ENCODE measurements around the gene PLXNB2. TPM values are rescaled to one million over a fixed set of nuclear protein-coding genes. Genes with fewer than 3 reads are reported as not detected.

Gene PLXNB2
- total and polyA plus RNA-seq, 2 of the 4 experiments (the other 2 are of a cell fraction), result 73.1 to 202 TPM

DNA sequence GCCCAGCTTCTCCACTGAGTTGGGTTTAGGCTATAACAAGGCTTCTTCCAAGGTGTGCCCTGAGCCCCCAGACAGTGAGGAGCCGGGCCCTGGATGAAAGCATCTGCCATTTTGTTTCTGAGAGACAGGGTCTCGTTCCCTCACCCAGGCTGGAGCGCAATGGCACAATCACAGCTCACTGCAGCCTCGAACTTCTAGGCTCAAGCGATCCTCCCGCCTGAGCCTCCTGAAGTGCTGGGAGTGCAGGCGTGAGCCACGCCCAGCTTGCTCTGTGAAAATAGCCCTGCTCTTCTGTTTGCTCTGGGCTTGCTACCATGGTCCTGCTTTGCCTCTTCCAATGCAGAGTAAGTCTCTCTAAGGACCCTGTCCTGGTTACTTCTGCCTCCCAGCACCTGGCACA is 12.7 kb upstream of the PLXNB2 start:
- Histone ChIP-seq H3K4me1 (ENCODE audit: control insufficient read depth, insufficient read depth, low read length) (no peaks in the 10 kb centered on the region), H3K9me3 (ENCODE audit: control insufficient read depth, insufficient read depth, low read length) (no peaks in the 10 kb centered on the region), H3K23ac (ENCODE audit: low read depth, low read length) (no peak overlapping the region), H2BK20ac (ENCODE audit: low read depth, low read length) (no peak overlapping the region), H2BK120ac (ENCODE audit: low read depth, low read length) (no peak overlapping the region), H3K4me2 (ENCODE audit: low read depth, low read length) (no peak overlapping the region), H3K14ac (replicated peaks; ENCODE audit: low read depth, low read length) (no peak overlapping the region), H3K27ac (ENCODE audit: insufficient read depth, low read length) (no peak overlapping the region), H3K4ac (ENCODE audit: low read depth, low read length) (no peak overlapping the region), H3K9ac (ENCODE audit: low read depth, low read length) (no peak overlapping the region), H4K5ac (ENCODE audit: low read depth, low read length) (no peak overlapping the region), H3K4me3 (ENCODE audit: insufficient read depth, low read depth, low read length) (no peak overlapping the region), H2AFZ (replicated peaks; ENCODE audit: low read length, poor library complexity) (no peak overlapping the region), H2AK9ac (replicated peaks; ENCODE audit: low read depth, low read length, poor library complexity) (no peak overlapping the region), H4K8ac (ENCODE audit: low read depth in 2 of 2, low read length in 2 of 2) (no peak overlapping the region), H3K36me3 (ENCODE audit: control insufficient read depth, insufficient read depth, low read length) (no peaks in the 10 kb centered on the region), H4K91ac (ENCODE audit: insufficient read depth, low read depth, low read length) (no peak overlapping the region), H2BK15ac (ENCODE audit: low read depth, low read length) (no peak overlapping the region), H3K79me1 (ENCODE audit: low read depth in 1 of 2, low read length in 2 of 2) (no peaks in the 10 kb centered on the region), H3K18ac (ENCODE audit: low read depth, low read length) (no peak overlapping the region), H4K20me1 (ENCODE audit: insufficient read depth, low read length) (no peaks in the 10 kb centered on the region), H2BK5ac (ENCODE audit: low read depth, low read length, poor library complexity, severe bottlenecking) (no peak overlapping the region), H3K9me1 (ENCODE audit: insufficient read depth, low read length) (no peaks in the 10 kb centered on the region), H3K56ac (ENCODE audit: extremely low read depth, insufficient read depth, low read length) (no peak overlapping the region), H3K27me3 (ENCODE audit: control insufficient read depth, insufficient read depth, low read length) (peaks cover 3% of the 10 kb centered on the region; the same call in 1 of the 2 replicates), H2AK5ac (ENCODE audit: low read depth, low read length) (no peak overlapping the region)
- DNase-seq (no peak), ATAC-seq (ENCODE audit: low read depth) (no peak)
- POLR2A ChIA-PET (ENCODE audit: unreplicated experiment), result interaction anchor here (1.0 kb wide), 1 partner anchor 12 kb away, joined by 4 read pairs; no protein-coding TSS in a partner anchor
- no peak for TF ChIP-seq CTCF (conservative IDR thresholded peaks at IDR 0.05; ENCODE audit: low read depth, low read length)
- TF ChIP-seq, protein P1, sequence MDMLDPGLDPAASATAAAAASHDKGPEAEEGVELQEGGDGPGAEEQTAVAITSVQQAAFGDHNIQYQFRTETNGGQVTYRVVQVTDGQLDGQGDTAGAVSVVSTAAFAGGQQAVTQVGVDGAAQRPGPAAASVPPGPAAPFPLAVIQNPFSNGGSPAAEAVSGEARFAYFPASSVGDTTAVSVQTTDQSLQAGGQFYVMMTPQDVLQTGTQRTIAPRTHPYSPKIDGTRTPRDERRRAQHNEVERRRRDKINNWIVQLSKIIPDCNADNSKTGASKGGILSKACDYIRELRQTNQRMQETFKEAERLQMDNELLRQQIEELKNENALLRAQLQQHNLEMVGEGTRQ (IDR thresholded peaks at IDR 0.05; ENCODE audit: low read depth, low read length), result no peak
- no peak for TF ChIP-seq NFE2L2 (IDR thresholded peaks at IDR 0.05; ENCODE audit: low read depth, low read length)
- TF ChIP-seq MAFK (IDR thresholded peaks at IDR 0.05; ENCODE audit: low read depth, low read length), result no peak
- no peak for TF ChIP-seq POLR2A (IDR thresholded peaks at IDR 0.05; ENCODE audit: low read depth, low read length)
- no peak for TF ChIP-seq CEBPB (IDR thresholded peaks at IDR 0.05; ENCODE audit: low read depth, low read length)
- TF ChIP-seq CHD1 (IDR thresholded peaks at IDR 0.05; ENCODE audit: low read depth, low read length), result no peak
- TF ChIP-seq MXI1 (IDR thresholded peaks at IDR 0.05; ENCODE audit: borderline replicate concordance, low read depth, low read length), result no peak
- intact Hi-C loops (cut with micrococcal nuclease), result no loop called here
- dilution Hi-C loops (cut with HindIII; ENCODE audit: low sequenced_read_pairs, unreplicated experiment), result no loop called here
- in situ Hi-C loops (cut with MboI; ENCODE audit: low sequenced_read_pairs), result loop anchor here (10.0 kb wide), 1 partner anchor 45 kb away; the partner anchor contains the start of gene MAPK11
- BruUV-seq (replicated peaks), result no TSS peak
- CTCF ChIA-PET, result no interaction called here
- 78% methylated on average over 5 of the region's 8 CpGs; no CpG with 5 or more reads in 1 of the 2 experiments for WGBS, 2 experiments (ENCODE audit: extremely low coverage in 2 of 2, insufficient read length in 1 of 2)
